HL-60/S4 treated with phorbol 12-myristate 13-acetate at 8.2 ng/mL for 4 days and 3 days (cell line): ENCODE measurements around the gene ADD1.

Experiments
- in situ Hi-C: fragments of 300-500 bp; cut with MboI; formaldehyde crosslinking; loops from 2 replicates; pipeline ENCODE4 v1.15.0; 2022; ENCODE audit warnings: low sequenced_read_pairs

The ADD1 gene

GRCh38 chr4:2822461-2823300, 21.0 kb upstream of the ADD1 start:
- in situ Hi-C loops = no loop called here

DNA sequence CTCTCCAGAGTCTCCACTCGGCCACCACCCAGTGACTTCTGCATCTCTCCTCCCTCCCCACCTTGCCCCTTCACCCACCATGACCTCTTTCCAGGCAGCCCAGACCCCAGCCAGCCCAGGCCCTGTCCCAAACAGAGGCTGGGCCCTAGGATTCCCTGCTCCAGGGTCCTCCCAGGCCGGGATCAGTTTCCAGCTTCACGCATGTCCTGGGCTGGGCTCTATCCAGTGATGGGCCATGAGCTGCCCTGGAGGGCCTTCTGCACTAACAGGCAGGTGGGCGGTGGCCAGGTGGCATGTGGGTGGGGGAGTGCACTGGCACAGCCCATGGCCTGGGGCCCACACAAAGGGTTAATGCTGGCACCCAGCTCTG, 20.4 kb upstream of the ADD1 start:
- in situ Hi-C loops = no loop called here

GRCh38 chr4:2823671-2824328, 19.8 kb upstream of the ADD1 start:
- in situ Hi-C loops = no loop called here

DNA sequence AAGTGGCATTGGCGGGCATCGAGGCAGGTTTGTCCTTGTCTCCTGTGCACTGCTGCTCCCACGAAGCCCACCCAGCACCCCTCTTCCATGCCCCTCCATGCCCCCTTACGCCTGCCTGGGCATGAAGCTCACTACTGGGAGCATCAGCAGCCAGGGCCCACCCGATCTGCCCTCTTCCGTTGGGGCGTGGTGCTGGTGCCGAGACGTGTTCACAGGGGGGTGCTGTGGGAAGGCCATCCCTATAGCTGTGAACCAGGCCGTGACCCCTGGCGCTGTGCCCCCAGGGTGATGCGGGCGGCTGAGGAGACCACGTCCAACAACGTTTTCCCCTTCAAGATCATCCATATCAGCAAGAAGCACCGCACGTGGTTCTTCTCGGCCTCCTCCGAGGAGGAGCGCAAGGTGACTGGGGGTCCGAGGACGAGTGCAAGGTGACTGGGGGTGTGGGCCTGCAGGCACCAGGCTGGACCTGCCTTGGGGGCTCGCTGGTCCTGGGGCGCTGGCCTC, 19.3 kb upstream of the ADD1 start:
- in situ Hi-C loops = no loop called here

GRCh38 chr4:2824836-2825381, 18.7 kb upstream of the ADD1 start:
- in situ Hi-C loops = no loop called here

DNA sequence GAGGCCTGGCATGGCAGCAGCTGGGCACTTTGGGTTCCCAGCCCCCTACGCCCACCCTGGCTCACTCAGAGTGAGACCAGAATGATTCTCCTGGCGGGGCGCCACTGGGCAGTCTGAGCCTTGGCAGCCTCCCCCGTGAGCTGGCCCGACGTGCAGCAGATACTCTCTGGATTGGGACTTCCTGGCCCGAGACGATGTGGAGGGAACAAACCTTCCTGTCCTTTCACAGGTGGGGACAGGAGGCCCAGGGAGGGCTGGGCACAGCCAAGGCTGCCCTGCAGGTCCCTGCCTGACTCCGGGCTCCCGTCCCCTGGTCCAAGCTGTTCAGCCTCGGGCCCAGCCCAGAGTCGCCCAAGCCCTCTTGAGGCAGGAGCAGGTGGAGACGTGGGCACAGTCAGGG, 17.9 kb upstream of the ADD1 start:
- in situ Hi-C loops = no loop called here

GRCh38 chr4:2827071-2827873, 16.4 kb upstream of the ADD1 start:
- in situ Hi-C loops = no loop called here

GRCh38 chr4:2827874-2828751, 15.5 kb upstream of the ADD1 start:
- in situ Hi-C loops = no loop called here

- in situ Hi-C loops = no loop called here
Observed at GRCh38 chr4:2828758-2829181, 14.9 kb upstream of the ADD1 start.

- in situ Hi-C loops = no loop called here
Observed at GRCh38 chr4:2829321-2829932, 14.2 kb upstream of the ADD1 start.

DNA sequence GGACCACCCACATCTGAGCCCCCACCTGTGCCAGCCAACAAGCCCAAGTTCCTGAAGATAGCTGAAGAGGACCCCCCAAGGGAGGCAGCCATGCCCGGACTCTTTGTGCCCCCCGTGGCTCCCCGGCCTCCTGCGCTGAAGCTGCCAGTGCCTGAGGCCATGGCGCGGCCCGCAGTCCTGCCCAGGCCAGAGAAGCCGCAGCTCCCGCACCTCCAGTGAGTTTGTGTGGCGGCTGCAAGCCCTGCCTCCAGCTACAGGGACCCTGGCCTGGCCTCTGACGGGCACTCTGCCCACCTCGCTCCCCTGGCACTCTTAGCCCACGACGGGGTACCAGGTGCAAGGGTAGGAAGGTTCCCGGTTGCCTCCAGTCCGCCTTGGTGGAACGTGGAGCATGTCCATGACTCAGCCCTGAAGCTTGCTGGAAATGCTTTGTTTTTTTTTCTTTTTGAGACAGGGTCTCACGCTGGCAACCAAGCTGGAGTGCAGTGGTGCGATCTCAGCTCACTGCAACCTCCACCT, 13.7 kb upstream of the ADD1 start:
- in situ Hi-C loops = no loop called here

GRCh38 chr4:2830632-2831610, 12.7 kb upstream of the ADD1 start:
- in situ Hi-C loops = no loop called here

GRCh38 chr4:2831611-2832308, 11.9 kb upstream of the ADD1 start:
- in situ Hi-C loops = no loop called here

GRCh38 chr4:2832309-2832980, 11.2 kb upstream of the ADD1 start:
- in situ Hi-C loops = no loop called here

GRCh38 chr4:2832981-2833670, 10.5 kb upstream of the ADD1 start:
- in situ Hi-C loops = no loop called here

DNA sequence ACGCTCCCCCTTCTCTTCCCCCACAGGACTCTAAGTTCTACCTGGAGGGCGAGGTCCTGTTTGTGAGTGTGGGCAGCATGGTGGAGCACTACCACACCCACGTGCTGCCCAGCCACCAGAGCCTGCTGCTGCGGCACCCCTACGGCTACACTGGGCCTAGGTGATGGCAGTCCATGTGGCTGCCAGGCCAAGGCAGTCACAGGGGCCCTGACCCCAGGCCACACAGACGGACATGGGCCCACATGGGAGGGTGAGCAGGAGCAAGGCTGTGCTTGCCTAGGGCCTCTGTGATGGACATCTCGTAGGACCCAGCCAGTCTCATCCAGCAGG, 10.0 kb upstream of the ADD1 start:
- in situ Hi-C loops = no loop called here
